Measurements from ENCODE around the gene LDHD.

LDHD gene

DNA sequence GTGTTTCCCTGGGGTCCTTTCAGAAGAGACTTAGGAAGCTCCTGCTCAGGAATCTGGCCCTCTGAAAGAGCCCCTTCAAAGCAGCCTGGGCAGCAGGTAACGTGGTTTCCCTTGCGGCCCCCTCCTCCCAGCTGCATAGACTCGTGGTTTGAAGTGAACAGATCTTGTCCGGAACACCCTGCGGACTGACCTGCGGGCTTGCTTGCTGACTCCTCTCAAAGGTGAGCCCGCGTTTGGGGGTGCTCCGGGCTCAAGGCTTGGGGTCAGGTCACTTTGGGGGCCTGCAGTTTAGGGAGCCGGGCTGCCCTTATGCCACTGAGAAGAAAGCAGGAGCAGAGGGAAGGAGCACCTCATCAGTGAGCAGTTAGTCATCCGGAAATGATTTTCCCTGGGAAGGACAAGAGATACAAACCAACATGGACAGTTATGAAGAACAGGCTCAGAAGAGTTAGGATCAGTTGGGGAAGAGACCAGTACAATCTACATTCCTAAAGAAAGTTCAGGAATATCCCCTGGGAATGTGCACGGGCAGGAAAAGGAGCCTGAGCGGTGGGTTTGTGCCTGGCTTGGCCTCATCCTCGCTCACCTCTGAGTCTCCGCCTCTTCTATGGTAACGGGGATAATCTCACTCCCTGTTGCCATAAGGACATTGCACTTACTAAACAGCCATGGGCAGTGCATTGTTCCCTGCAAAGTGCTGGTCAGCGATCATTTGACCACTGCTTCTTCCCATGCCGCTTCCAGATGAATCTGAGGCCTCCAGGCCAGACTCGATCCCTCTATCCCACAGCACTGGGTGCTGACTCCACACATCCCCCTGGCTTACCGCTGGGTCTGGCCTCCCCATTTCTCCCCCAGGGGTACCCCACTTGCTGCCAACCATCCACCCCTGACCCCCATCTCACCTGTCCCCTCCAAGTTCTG lies 10.0 kb downstream of the LDHD start:
- DNase-seq (ENCODE audit: low spot score) = peak; percentile 16
- TF ChIP-seq, protein P1, sequence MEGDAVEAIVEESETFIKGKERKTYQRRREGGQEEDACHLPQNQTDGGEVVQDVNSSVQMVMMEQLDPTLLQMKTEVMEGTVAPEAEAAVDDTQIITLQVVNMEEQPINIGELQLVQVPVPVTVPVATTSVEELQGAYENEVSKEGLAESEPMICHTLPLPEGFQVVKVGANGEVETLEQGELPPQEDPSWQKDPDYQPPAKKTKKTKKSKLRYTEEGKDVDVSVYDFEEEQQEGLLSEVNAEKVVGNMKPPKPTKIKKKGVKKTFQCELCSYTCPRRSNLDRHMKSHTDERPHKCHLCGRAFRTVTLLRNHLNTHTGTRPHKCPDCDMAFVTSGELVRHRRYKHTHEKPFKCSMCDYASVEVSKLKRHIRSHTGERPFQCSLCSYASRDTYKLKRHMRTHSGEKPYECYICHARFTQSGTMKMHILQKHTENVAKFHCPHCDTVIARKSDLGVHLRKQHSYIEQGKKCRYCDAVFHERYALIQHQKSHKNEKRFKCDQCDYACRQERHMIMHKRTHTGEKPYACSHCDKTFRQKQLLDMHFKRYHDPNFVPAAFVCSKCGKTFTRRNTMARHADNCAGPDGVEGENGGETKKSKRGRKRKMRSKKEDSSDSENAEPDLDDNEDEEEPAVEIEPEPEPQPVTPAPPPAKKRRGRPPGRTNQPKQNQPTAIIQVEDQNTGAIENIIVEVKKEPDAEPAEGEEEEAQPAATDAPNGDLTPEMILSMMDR (IDR thresholded peaks at IDR 0.05; ENCODE audit: borderline replicate concordance, control extremely low read depth, extremely low read depth, insufficient read depth, missing control alignments) = no peak
- in situ Hi-C loops (cut with MboI; ENCODE audit: low sequenced_read_pairs, unreplicated experiment) = loop anchor here (10.0 to 25.0 kb wide), 2 partner anchors 112 to 394 kb away; partner anchors contain the start of genes MLKL and ZNRF1

GRCh38 chr16:75105306-75106061 lies 11.1 kb downstream of the LDHD start:
- TF ChIP-seq, protein P1 (IDR thresholded peaks at IDR 0.05; ENCODE audit: borderline replicate concordance, control extremely low read depth, extremely low read depth, insufficient read depth, missing control alignments) = no peak
- DNase-seq (ENCODE audit: low spot score) = peak; percentile 29
- in situ Hi-C loops (cut with MboI; ENCODE audit: low sequenced_read_pairs, unreplicated experiment) = loop anchor here (10.0 to 25.0 kb wide), 2 partner anchors 111 to 393 kb away; partner anchors contain the start of genes MLKL and ZNRF1

- DNase-seq (ENCODE audit: low spot score) = peak; percentile 7
- TF ChIP-seq, protein P1 (IDR thresholded peaks at IDR 0.05; ENCODE audit: borderline replicate concordance, control extremely low read depth, extremely low read depth, insufficient read depth, missing control alignments) = no peak
- in situ Hi-C loops (cut with MboI; ENCODE audit: low sequenced_read_pairs, unreplicated experiment) = loop anchor here (10.0 to 25.0 kb wide), 2 partner anchors 110 to 393 kb away; partner anchors contain the start of genes MLKL and ZNRF1
These were observed 11.7 kb downstream of the LDHD start for GRCh38 chr16:75104836-75105235.

DNA sequence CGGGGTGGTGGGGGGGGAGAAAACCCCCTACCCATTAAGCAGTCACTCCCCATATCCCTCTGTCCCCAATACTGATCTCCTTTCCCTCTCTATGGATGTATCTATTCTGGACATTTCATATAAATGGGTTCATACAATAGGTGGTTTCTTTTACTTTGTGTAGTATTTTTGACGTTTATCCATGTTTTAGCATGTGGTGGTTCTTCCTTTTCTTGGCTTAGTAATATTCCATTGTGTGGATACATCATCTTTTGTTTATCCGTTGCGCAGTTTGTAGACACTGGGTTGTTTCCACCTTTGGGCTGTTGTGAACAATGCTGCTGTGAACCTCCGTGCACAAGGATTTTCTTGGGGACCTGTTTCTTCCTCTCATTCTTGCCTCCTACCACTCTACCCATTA lies 12.6 kb downstream of the LDHD start:
- TF ChIP-seq, protein P1 (IDR thresholded peaks at IDR 0.05; ENCODE audit: borderline replicate concordance, control extremely low read depth, extremely low read depth, insufficient read depth, missing control alignments) = no peak
- in situ Hi-C loops (cut with MboI; ENCODE audit: low sequenced_read_pairs, unreplicated experiment) = loop anchor here (10.0 to 25.0 kb wide), 2 partner anchors 109 to 392 kb away; partner anchors contain the start of genes MLKL and ZNRF1
- no peak for DNase-seq (ENCODE audit: low spot score)

GRCh38 chr16:75102595-75102994 lies 14.0 kb downstream of the LDHD start:
- TF ChIP-seq, protein P1 (IDR thresholded peaks at IDR 0.05; ENCODE audit: borderline replicate concordance, control extremely low read depth, extremely low read depth, insufficient read depth, missing control alignments) = no peak
- DNase-seq (ENCODE audit: low spot score) = no peak
- in situ Hi-C loops (cut with MboI; ENCODE audit: low sequenced_read_pairs, unreplicated experiment) = loop anchor here (10.0 to 25.0 kb wide), 2 partner anchors 108 to 390 kb away; partner anchors contain the start of genes MLKL and ZNRF1

- TF ChIP-seq, protein P1 (IDR thresholded peaks at IDR 0.05; ENCODE audit: borderline replicate concordance, control extremely low read depth, extremely low read depth, insufficient read depth, missing control alignments) = no peak
- in situ Hi-C loops (cut with MboI; ENCODE audit: low sequenced_read_pairs, unreplicated experiment) = loop anchor here (10.0 to 25.0 kb wide), 2 partner anchors 107 to 389 kb away; partner anchors contain the start of genes MLKL and ZNRF1
- DNase-seq (ENCODE audit: low spot score) = no peak
These were observed 14.9 kb downstream of the LDHD start for GRCh38 chr16:75101635-75102034.
